ENCODE measurements around the gene HCAR1.

DNA sequence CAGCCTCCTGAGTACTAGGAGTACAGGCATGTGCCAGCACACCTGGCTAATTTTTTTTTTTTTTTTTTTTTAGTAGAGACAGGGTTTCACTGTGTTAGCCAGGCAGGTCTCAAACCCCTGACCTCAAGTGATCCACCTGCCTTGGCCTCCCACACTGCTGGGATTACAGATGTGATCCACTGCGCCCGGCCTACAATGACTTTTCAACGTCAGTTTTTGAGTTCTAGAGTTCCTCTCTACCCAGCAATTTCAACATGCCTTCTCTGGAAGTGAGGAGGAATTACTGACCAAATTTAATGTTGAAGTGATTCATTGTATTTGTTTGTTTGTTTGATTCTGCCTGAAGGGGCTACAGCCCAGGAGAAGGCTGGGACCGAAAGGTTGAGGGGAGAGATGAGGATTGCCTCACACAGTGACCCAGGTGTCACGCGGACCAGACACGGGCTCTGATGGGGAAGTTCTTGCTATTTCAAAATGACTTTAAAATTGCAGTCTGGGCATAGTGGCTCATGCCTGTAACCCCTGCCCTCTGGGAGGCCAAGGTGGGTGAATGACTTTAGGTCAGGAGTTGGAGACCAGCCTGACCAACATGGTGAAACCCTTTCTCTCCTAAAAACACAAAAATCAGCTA lies 13.4 kb upstream of the HCAR1 start:
- TF ChIP-seq POLR2A (IDR thresholded peaks at IDR 0.05; ENCODE audit: low read depth, low read length) (no peak), TAF1 (IDR thresholded peaks at IDR 0.05; ENCODE audit: borderline replicate concordance, low read depth, low read length) (no peak)

Measured in GM12892 (cell line).